Body of pancreas (tissue), 4 donors: ENCODE measurements around the gene CTSF. TPM values are rescaled to one million over a fixed set of nuclear protein-coding genes. Genes with fewer than 3 reads are reported as not detected.

Source experiments
- ATAC-seq: fragments of 150-250 bp; one replicate; pipeline ENCODE4 v1.9.1; 2016
- DNase-seq, 4 donors: peaks; one replicate each; pipeline ENCODE4 v3.0.0-alpha.2; 2019
- H3K27ac ChIP-seq, 4 donors: fragments of 200-600 bp; sonication (generic); 1 replicate in 3 of 4; 2 replicates in 1 of 4; pipeline versions ENCODE4 v1.5.1 to v1.6.1; 2016 to 2019; ENCODE audit warnings: mild to moderate bottlenecking in 1 of 4, mixed read lengths in 1 of 4, moderate library complexity in 1 of 4
- H3K27me3 ChIP-seq, 2 donors: fragments of 200-600 bp; sonication (generic); one replicate each; pipeline ENCODE4 v1.6.0; 2016; ENCODE audit warnings: mild to moderate bottlenecking in 1 of 2
- H3K36me3 ChIP-seq, 2 donors: fragments of 200-600 bp; sonication (generic); replicated peaks in 1 of 2; 2 replicates each; pipeline ENCODE4 v1.5.1; 2016; ENCODE audit warnings: low read depth in 2 of 2; ENCODE audit not compliant: insufficient read depth in 1 of 2
- H3K4me1 ChIP-seq: fragments of 200-600 bp; sonication (generic); one replicate; pipeline ENCODE4 v1.6.0; 2016
- H3K4me3 ChIP-seq, 2 donors: fragments of 200-600 bp; sonication (generic); 1 replicate in 1 of 2; 2 replicates in 1 of 2; pipeline ENCODE4 v1.5.1; 2016 to 2019
- H3K9me3 ChIP-seq, 3 donors: fragments of 200-600 bp; sonication (generic); 1 replicate in 2 of 3; 2 replicates in 1 of 3; pipeline ENCODE4 v1.5.1; 2016
- POLR2A ChIP-seq, 3 donors: fragments of 450-650 bp; IDR thresholded peaks; one replicate each; pipeline ENCODE4 v1.6.1; 2016; ENCODE audit warnings: antibody characterized with exemption in 3 of 3, mild to moderate bottlenecking in 2 of 3
- WGBS, 2 donors: methylation state at CpG; one replicate each; pipeline ENCODE4 v1.1.5; 2017; 5-methylcytosine and 5-hydroxymethylcytosine counted together
- intact Hi-C: fragments of 100-400 bp; cut with DNase I; formaldehyde crosslinking; loops from one replicate; pipeline ENCODE4 v1.15.1; 2023
- total RNA-seq, 2 donors: library from RNA; depleted of rRNA; stranded (reverse); fragments of >200 nt; gene quantifications; one replicate each; pipeline ENCODE4 v1.1.0, GENCODE V29; 2016
- TF ChIP-seq, protein P1 (sequence below), 7 experiments: fragments of 450-650 bp in 4 of 7; fragments of 200-600 bp in 3 of 7; sonication (generic) in 3 of 7; IDR thresholded peaks; one replicate each; pipeline ENCODE4 v1.5.1; 2016 to 2019; ENCODE audit warnings: antibody characterized with exemption in 7 of 7

CTSF gene
- total RNA-seq, 2 donors from 2014 or later, result 55.8 to 61.3 TPM

DNA sequence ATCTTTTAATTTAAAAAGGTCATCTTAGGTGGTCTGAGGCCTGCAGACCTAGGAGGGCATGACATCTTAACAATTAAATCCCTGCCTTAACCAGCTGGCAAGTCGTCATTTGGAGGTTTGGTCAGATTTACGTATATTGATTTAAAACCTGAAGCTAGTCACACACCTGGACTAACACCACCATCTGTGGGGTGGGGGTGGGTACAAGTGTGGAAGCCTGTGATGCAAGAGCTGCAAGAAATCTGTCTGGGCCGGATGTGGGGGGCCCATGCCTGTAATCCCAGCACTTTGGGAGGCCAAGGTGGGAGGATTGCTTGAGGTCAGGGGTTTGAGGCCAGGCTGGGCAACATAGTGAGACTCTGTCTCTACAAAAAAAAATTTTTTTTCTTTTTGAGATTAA is 12.9 kb upstream of the CTSF start:
- Histone ChIP-seq H3K27ac (no peak overlapping the region), H3K4me1 (peaks cover 5% of the 10 kb centered on the region), H3K4me3 (no peak overlapping the region), H3K27me3 (no peaks in the 10 kb centered on the region), H3K36me3 (no peaks in the 10 kb centered on the region), H3K9me3 (no peaks in the 10 kb centered on the region)
- TF ChIP-seq, protein P1, sequence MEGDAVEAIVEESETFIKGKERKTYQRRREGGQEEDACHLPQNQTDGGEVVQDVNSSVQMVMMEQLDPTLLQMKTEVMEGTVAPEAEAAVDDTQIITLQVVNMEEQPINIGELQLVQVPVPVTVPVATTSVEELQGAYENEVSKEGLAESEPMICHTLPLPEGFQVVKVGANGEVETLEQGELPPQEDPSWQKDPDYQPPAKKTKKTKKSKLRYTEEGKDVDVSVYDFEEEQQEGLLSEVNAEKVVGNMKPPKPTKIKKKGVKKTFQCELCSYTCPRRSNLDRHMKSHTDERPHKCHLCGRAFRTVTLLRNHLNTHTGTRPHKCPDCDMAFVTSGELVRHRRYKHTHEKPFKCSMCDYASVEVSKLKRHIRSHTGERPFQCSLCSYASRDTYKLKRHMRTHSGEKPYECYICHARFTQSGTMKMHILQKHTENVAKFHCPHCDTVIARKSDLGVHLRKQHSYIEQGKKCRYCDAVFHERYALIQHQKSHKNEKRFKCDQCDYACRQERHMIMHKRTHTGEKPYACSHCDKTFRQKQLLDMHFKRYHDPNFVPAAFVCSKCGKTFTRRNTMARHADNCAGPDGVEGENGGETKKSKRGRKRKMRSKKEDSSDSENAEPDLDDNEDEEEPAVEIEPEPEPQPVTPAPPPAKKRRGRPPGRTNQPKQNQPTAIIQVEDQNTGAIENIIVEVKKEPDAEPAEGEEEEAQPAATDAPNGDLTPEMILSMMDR (IDR thresholded peaks at IDR 0.05), result no peak
- no peak for TF ChIP-seq POLR2A (IDR thresholded peaks at IDR 0.05)
- WGBS, 2 donors, result 56 to 63% methylated on average over 2 to 3 of the region's 3 CpGs
- DNase-seq (no peak), ATAC-seq (no peak)
- intact Hi-C loops, result no loop called here

DNA sequence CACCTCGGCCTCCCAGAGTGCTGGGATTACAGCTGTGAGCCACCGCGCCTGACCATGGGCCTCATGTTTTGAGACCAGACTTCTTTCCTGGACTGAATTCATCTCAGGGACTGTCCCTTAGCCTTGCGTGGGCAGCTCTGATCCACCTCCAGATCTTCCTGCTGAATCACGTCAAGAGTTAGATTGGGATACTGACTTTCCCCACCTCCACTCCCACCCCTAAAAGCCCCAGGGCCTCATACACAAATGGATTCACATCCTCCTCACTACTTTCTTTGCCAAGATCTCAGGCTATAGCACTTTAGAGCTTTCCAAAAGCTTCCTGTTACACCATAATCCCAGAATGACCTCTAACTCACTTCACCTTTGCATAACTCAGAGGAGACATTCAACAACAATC is 12.4 kb upstream of the CTSF start:
- peak in 1 of 4 donors; percentile 16 for DNase-seq
- intact Hi-C loops, result no loop called here
- Histone ChIP-seq H3K4me3 (no peak overlapping the region), H3K36me3 (no peaks in the 10 kb centered on the region), H3K9me3 (no peaks in the 10 kb centered on the region), H3K27ac (no peak overlapping the region), H3K4me1 (peaks cover 5% of the 10 kb centered on the region), H3K27me3 (no peaks in the 10 kb centered on the region)
- TF ChIP-seq, protein P1 (IDR thresholded peaks at IDR 0.05), result no peak
- TF ChIP-seq POLR2A (IDR thresholded peaks at IDR 0.05), result no peak
- ATAC-seq, result no peak
- WGBS, 2 donors, result 78 to 85% methylated on average over 5 of the region's 5 CpGs

DNA sequence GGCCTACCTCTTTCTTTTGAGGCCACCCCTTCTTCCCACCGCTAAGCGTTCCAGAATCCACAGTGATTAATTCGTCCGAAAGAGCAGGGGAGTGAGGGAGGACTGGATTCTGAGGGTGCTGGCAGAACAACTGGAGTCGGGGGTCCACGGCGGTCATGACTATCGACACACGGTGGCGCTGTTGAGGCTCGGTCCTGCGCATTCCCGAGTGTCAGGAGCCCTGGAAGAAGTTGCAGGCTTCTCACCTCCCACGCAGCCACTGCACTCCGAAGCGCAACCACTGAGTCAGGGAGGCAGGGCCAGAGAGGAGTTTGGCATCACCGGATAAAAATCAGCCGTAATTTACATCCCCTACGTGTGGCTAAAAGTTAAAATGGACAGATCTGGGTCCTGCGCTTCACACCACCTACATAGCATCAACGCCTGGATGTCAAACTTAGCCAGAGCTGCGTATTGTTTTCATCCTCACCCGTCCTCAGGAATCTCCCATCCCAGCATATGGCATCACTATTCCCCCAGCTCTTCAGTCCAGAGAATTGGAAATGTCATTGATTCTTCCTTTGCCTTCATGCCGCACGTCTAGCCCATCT is 10.7 kb upstream of the CTSF start:
- peaks cover 5% of the 10 kb centered on the region for H3K4me1 ChIP-seq
- ATAC-seq (peak; percentile 85), DNase-seq (peak; percentile 74 to 84 (median 80))
- no peaks in the 10 kb centered on the region for H3K27me3 ChIP-seq
- intact Hi-C loops, result no loop called here
- TF ChIP-seq, protein P1 (IDR thresholded peaks at IDR 0.05), result peak; percentile 67 to 88 (median 80)
- TF ChIP-seq POLR2A (IDR thresholded peaks at IDR 0.05), result no peak
- no peak overlapping the region for H3K4me3 ChIP-seq
- H3K9me3 ChIP-seq, result no peaks in the 10 kb centered on the region
- WGBS, 2 donors, result 16 to 17% methylated on average over 24 to 25 of the region's 25 CpGs
- no peak overlapping the region for H3K27ac ChIP-seq
- no peaks in the 10 kb centered on the region for H3K36me3 ChIP-seq

DNA sequence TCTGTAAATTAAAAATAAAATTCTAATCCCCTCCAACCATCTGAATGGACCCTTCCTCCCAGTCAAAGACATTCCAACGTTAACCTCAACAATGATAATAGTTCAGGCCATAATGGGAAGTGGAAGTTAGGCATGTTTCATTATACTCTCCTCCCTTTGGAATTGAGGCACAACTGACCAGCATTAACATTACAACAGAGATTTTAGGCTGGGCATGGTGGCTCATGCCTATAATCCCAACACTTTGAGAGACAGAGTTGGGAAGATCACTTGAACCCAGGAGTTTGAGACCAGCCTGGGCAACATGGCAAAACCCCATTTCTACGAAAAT is 2.4 kb upstream of the CTSF start:
- no peak overlapping the region for H3K27ac ChIP-seq
- ATAC-seq, result no peak
- WGBS, 2 donors, result 45 to 49% methylated on average over 2 of the region's 2 CpGs
- H3K4me3 ChIP-seq, result no peak overlapping the region
- TF ChIP-seq, protein P1 (IDR thresholded peaks at IDR 0.05), result no peak
- TF ChIP-seq POLR2A (IDR thresholded peaks at IDR 0.05), result no peak
- no peak for DNase-seq
- no peaks in the 10 kb centered on the region for H3K27me3 ChIP-seq
- peaks cover 15% of the 10 kb centered on the region for H3K4me1 ChIP-seq
- intact Hi-C loops, result loop anchor here (5.0 kb wide), 1 partner anchor 111 kb away; no protein-coding TSS in a partner anchor
- H3K9me3 ChIP-seq, result no peaks in the 10 kb centered on the region
- H3K36me3 ChIP-seq, result no peaks in the 10 kb centered on the region
